GM12878 (cell line): ENCODE data around the gene PIP4K2A. TPM values are rescaled to one million over a fixed set of nuclear protein-coding genes. Genes with fewer than 3 reads are reported as not detected.

Experiments used
- ATAC-seq: fragments of 200-7000 bp; cut with Tn5 transposase; 3 replicates; pipeline ENCODE4 v1.9.1; 2020; ENCODE audit warnings: mild to moderate bottlenecking, moderate library complexity
- BruUV-seq: library from RNA; stranded (reverse); fragments of 400-500 nt; replicated peaks from 2 replicates; lab custom pipeline; 2021; lab: Mats Ljungman, UMichigan
- CTCF ChIA-PET: fragments of 300-600 bp; sonication (Branson Sonifier 250); formaldehyde crosslinking; extraction: SDS; loops from one replicate; lab custom pipeline; 2021; ENCODE audit warnings: inconsistent platforms; lab: Yijun Ruan, JAX
- POLR2A ChIA-PET: fragments of 350-600 bp; formaldehyde crosslinking; extraction: SDS; loops from one replicate; lab custom pipeline; 2021; ENCODE audit warnings: inconsistent platforms; lab: Charles Lee
- RAD21 ChIA-PET: fragments of 300-600 bp; sonication (Branson Sonifier 250); formaldehyde crosslinking; loops from one replicate; lab custom pipeline; 2023; ENCODE audit warnings: antibody characterized with exemption; ENCODE audit not compliant: unreplicated experiment; lab: Charles Lee
- SMC1A ChIA-PET: fragments of 300-600 bp; sonication (Branson Sonifier 250); formaldehyde crosslinking; loops from one replicate; lab custom pipeline; 2023; ENCODE audit not compliant: unreplicated experiment, uncharacterized antibody; lab: Charles Lee
- DNase-seq: peaks from one replicate; pipeline ENCODE4 v3.0.0-alpha.2; 2011; ENCODE audit warnings: low read depth, low spot score
- FAIRE-seq: peaks from 3 replicates; lab custom pipeline; 2011; peaks lifted over from hg19 to GRCh38; lab: Jason Lieb, UNC
- H2AFZ ChIP-seq: 2 replicates; pipeline ENCODE4 v1.6.0; 2011; ENCODE audit warnings: low read depth, low read length, control low read depth; ENCODE audit not compliant: control insufficient read depth
- H3K27ac ChIP-seq: 2 replicates; pipeline ENCODE4 v1.5.1; 2011; ENCODE audit warnings: control low read depth; ENCODE audit not compliant: control insufficient read depth, insufficient read depth
- H3K27me3 ChIP-seq, 2 experiments: replicated peaks in 1 of 2; 2 replicates each; pipeline versions ENCODE4 v1.6.0 to v1.6.1; 2011; ENCODE audit warnings: low read length in 1 of 2; ENCODE audit not compliant: control insufficient read depth in 2 of 2, insufficient read depth in 2 of 2
- H3K36me3 ChIP-seq, 2 experiments: 2 replicates each; pipeline ENCODE4 v1.5.1; 2011; ENCODE audit warnings: low read length in 1 of 2; ENCODE audit not compliant: control insufficient read depth in 2 of 2, insufficient read depth in 2 of 2
- H3K4me1 ChIP-seq: 2 replicates; pipeline ENCODE4 v1.6.1; 2011; ENCODE audit warnings: mild to moderate bottlenecking, low read length, moderate library complexity, mixed read lengths; ENCODE audit not compliant: control insufficient read depth, insufficient read depth
- H3K4me2 ChIP-seq: 2 replicates; pipeline ENCODE4 v1.6.0; 2011; ENCODE audit warnings: control low read depth; ENCODE audit not compliant: control insufficient read depth, insufficient read depth
- H3K4me3 ChIP-seq: fragments of 200-600 bp; sonication (generic); 2 replicates; pipeline ENCODE4 v1.5.1; 2016
- H3K79me2 ChIP-seq: 2 replicates; pipeline ENCODE4 v1.6.0; 2011; ENCODE audit warnings: low read length; ENCODE audit not compliant: control insufficient read depth, insufficient read depth
- H3K9ac ChIP-seq: 2 replicates; pipeline ENCODE4 v1.8.0; 2011; ENCODE audit warnings: low read length, control low read depth, mixed read lengths; ENCODE audit not compliant: control insufficient read depth, insufficient read depth
- H3K9me3 ChIP-seq: replicated peaks from 3 replicates; pipeline ENCODE4 v1.5.1; 2011; ENCODE audit warnings: mild to moderate bottlenecking, low read length; ENCODE audit not compliant: control insufficient read depth, insufficient read depth
- H4K20me1 ChIP-seq: 2 replicates; pipeline ENCODE4 v1.6.0; 2011; ENCODE audit not compliant: control insufficient read depth, insufficient read depth
- CTCF ChIP-seq, 3 experiments: IDR thresholded peaks in 2 of 3; conservative IDR thresholded peaks in 1 of 3; 2 replicates each; pipeline ENCODE4 v1.5.1; 2011; ENCODE audit warnings: low read depth in 3 of 3, low read length in 3 of 3, mild to moderate bottlenecking in 3 of 3, control low read depth in 2 of 3, moderate library complexity in 2 of 3, inconsistent platforms in 1 of 3, mixed read lengths in 1 of 3; ENCODE audit not compliant: control insufficient read depth in 2 of 3, insufficient read depth in 1 of 3; ENCODE audit errors: extremely low read depth in 1 of 3
- GABPA ChIP-seq: IDR thresholded peaks from 2 replicates; pipeline ENCODE4 v1.6.1; 2014; ENCODE audit warnings: antibody characterized with exemption, low read depth, mild to moderate bottlenecking, inconsistent platforms
- HDGF ChIP-seq: fragments of 450-650 bp; IDR thresholded peaks from 2 replicates; pipeline ENCODE4 v1.6.1; 2016; ENCODE audit warnings: antibody characterized with exemption
- IKZF2 ChIP-seq, 2 experiments: fragments of 450-650 bp; IDR thresholded peaks; 2 replicates each; pipeline ENCODE4 v1.6.1; 2017; ENCODE audit warnings: mild to moderate bottlenecking in 2 of 2, moderate library complexity in 2 of 2
- MYC ChIP-seq: IDR thresholded peaks from 2 replicates; pipeline ENCODE4 v1.6.1; 2011; ENCODE audit warnings: mild to moderate bottlenecking, low read length, moderate library complexity, inconsistent platforms; ENCODE audit not compliant: insufficient read depth, insufficient replicate concordance, insufficient read length, severe bottlenecking
- NBN ChIP-seq: fragments of 450-650 bp; IDR thresholded peaks from 2 replicates; pipeline ENCODE4 v1.6.1; 2016
- PKNOX1 ChIP-seq: fragments of 450-650 bp; IDR thresholded peaks from 2 replicates; pipeline ENCODE4 v1.6.1; 2016; ENCODE audit warnings: mild to moderate bottlenecking
- TCF3 ChIP-seq: IDR thresholded peaks from 2 replicates; pipeline ENCODE4 v1.6.1; 2012; ENCODE audit warnings: low read depth, mild to moderate bottlenecking, low read length, borderline replicate concordance; ENCODE audit not compliant: insufficient read depth
- USF1 ChIP-seq: IDR thresholded peaks from 2 replicates; pipeline ENCODE4 v1.6.1; 2011; ENCODE audit warnings: borderline replicate concordance, low read depth, mild to moderate bottlenecking, moderate library complexity, mixed read lengths, low read length; ENCODE audit not compliant: insufficient read depth; ENCODE audit errors: extremely low read length
- WGBS: methylation state at CpG from one replicate; pipeline ENCODE4 v1.1.6; 2016; ENCODE audit warnings: low lambda C conversion rate; ENCODE audit not compliant: insufficient replicate concordance, insufficient coverage; ENCODE audit errors: missing lambda C conversion rate; 5-methylcytosine and 5-hydroxymethylcytosine counted together
- in situ Hi-C: fragments of 300-500 bp; cut with MboI; formaldehyde crosslinking; loops from 9 replicates; pipeline ENCODE4 v1.14.3; 2018; ENCODE audit warnings: mixed read lengths
- intact Hi-C: fragments of 100-400 bp; cut with micrococcal nuclease; formaldehyde crosslinking; loops from one replicate; pipeline ENCODE4 v1.14.2; 2022; ENCODE audit not compliant: unreplicated experiment
- polyA plus RNA-seq, 11 experiments: library from polyadenylated mRNA; depleted of rRNA in 4 of 11; unstranded in 6 of 11; stranded (reverse) in 5 of 11; fragments of >200 nt; fragmentation: Nextera tagmentation in 4 of 11; fragmentation: Illumina TruSeq in 1 of 11; extraction: Ambion mirVana in 4 of 11; extraction: Trizol in 1 of 11; gene quantifications; 1 replicate in 1 of 11; 2 replicates in 10 of 11; pipeline versions ENCODE4 v1.2.1 to v1.2.3, GENCODE V29; 2011 to 2016; ENCODE audit warnings: inconsistent platforms in 2 of 11, missing spikeins in 2 of 11, low read depth in 1 of 11
- total RNA-seq, 4 experiments: library from RNA; depleted of rRNA in 3 of 4; stranded (reverse); fragments of >200 nt in 3 of 4; fragmentation: Illumina TruSeq in 1 of 4; extraction: Trizol in 1 of 4; gene quantifications; 2 replicates each; pipeline versions ENCODE4 v1.2.1 to v1.2.3, GENCODE V29; 2013 to 2021

The PIP4K2A gene
- total and polyA plus RNA-seq, 10 of the 15 experiments (the other 5 are each of a cell fraction or from before 2014, with no cell fraction given): 54.3 to 139 (median 84.4) TPM

GRCh38 chr10:22646388-22646853, 68.0 kb downstream of the PIP4K2A start (continued):
- TF ChIP-seq MYC (no peak), CTCF (IDR thresholded peaks at IDR 0.05 in 2 of 3, conservative IDR thresholded peaks at IDR 0.05 in 1 of 3; ENCODE audit: control insufficient read depth in 2 of 3, extremely low read depth in 1 of 3, insufficient read depth in 1 of 3, low read depth in 3 of 3, low read length in 3 of 3) (0 out of 6 replicates have a peak, but pooled peaks of 1 of the 3 experiments have one; percentile 4), TCF3 (no peak), IKZF2 (IDR thresholded peaks at IDR 0.05) (peak; percentile 87 to 89)
- TF ChIP-seq, all 136 proteins: peak for 31

- POLR2A ChIA-PET: interaction anchor here (0.9 kb wide), 1 partner anchor 24 kb away, joined by 3 read pairs; no protein-coding TSS in a partner anchor
- H3K9ac ChIP-seq: no peak overlapping the region
- BruUV-seq: no TSS peak
- H3K27ac ChIP-seq: no peak overlapping the region
- in situ Hi-C loops: no loop called here
- CTCF ChIA-PET: interaction anchor here (0.9 to 12.1 kb wide), 2 partner anchors 14 to 69 kb away, joined by 3 to 72 read pairs; no protein-coding TSS in a partner anchor
- H3K79me2 ChIP-seq: peaks cover 89% of the 10 kb centered on the region
- FAIRE-seq (no peak), ATAC-seq (no peak), DNase-seq (no peak)
- no peak overlapping the region for H3K4me2 ChIP-seq
- SMC1A ChIA-PET: interaction anchor here (2.0 to 13.5 kb wide), 3 partner anchors 10 to 69 kb away, joined by 4 to 172 read pairs (median 72); partner anchors contain the start of gene PIP4K2A
- RAD21 ChIA-PET: interaction anchor here (7.8 to 9.1 kb wide), 3 partner anchors 14 to 40 kb away, joined by 48 to 99 read pairs (median 71); no protein-coding TSS in a partner anchor
- H3K9me3 ChIP-seq: no peaks in the 10 kb centered on the region
- H2AFZ ChIP-seq: no peak overlapping the region
- H3K36me3 ChIP-seq: peaks cover 3 to 5% of the 10 kb centered on the region in 2 experiments; a peak in 3 of 4 replicates
- intact Hi-C loops: no loop called here
- no peaks in the 10 kb centered on the region for H3K27me3 ChIP-seq
- H3K4me1 ChIP-seq: peaks cover 44% of the 10 kb centered on the region
- no peak overlapping the region for H3K4me3 ChIP-seq
- TF ChIP-seq GABPA (no peak), NBN (no peak), PKNOX1 (no peak), HDGF (no peak), USF1 (no peak)
- no peaks in the 10 kb centered on the region for H4K20me1 ChIP-seq
- 91% methylated on average over 3 of the region's 3 CpGs for WGBS
These were observed 70.2 kb downstream of the PIP4K2A start for GRCh38 chr10:22644222-22644621.
